Liver (tissue), 3 donors: ENCODE measurements around the gene PRKACA.

Experiments
- CTCF ChIP-seq: fragments of 150-350 bp; IDR thresholded peaks from 2 replicates; pipeline ENCODE4 v1.5.1; 2017; ENCODE audit warnings: improper control_type of control experiment, low read depth, low read length; ENCODE audit not compliant: missing input control
- EGR1 ChIP-seq, 2 donors: IDR thresholded peaks; 2 replicates each; pipeline ENCODE4 v1.6.1; 2016 to 2018; ENCODE audit warnings: antibody characterized with exemption in 2 of 2, low read depth in 2 of 2
- HNF4G ChIP-seq: IDR thresholded peaks from 2 replicates; pipeline ENCODE4 v1.6.1; 2016; ENCODE audit warnings: antibody characterized with exemption
- JUND ChIP-seq, 2 donors: IDR thresholded peaks; 2 replicates each; pipeline ENCODE4 v1.6.1; 2016; ENCODE audit warnings: antibody characterized with exemption in 2 of 2
- RAD21 ChIP-seq, 2 donors: IDR thresholded peaks; 2 replicates each; pipeline ENCODE4 v1.6.1; 2016; ENCODE audit warnings: antibody characterized with exemption in 2 of 2, mild to moderate bottlenecking in 2 of 2
- REST ChIP-seq: IDR thresholded peaks from 2 replicates; pipeline ENCODE4 v1.6.1; 2016; ENCODE audit warnings: antibody characterized with exemption, mild to moderate bottlenecking
- TAF1 ChIP-seq: conservative IDR thresholded peaks from 2 replicates; pipeline ENCODE4 v1.6.1; 2016; ENCODE audit warnings: antibody characterized with exemption, mild to moderate bottlenecking
- YY1 ChIP-seq: IDR thresholded peaks from 2 replicates; pipeline ENCODE4 v1.6.1; 2016; ENCODE audit warnings: antibody characterized with exemption, mild to moderate bottlenecking
- TF ChIP-seq, protein P1 (sequence below): IDR thresholded peaks from 2 replicates; pipeline ENCODE4 v1.6.1; 2016; ENCODE audit warnings: antibody characterized with exemption
- TF ChIP-seq, protein P2 (sequence below): IDR thresholded peaks from 2 replicates; pipeline ENCODE4 v1.6.1; 2016; ENCODE audit warnings: antibody characterized with exemption
- donor health status: healthy.
- donor health status: healthy.

DNA sequence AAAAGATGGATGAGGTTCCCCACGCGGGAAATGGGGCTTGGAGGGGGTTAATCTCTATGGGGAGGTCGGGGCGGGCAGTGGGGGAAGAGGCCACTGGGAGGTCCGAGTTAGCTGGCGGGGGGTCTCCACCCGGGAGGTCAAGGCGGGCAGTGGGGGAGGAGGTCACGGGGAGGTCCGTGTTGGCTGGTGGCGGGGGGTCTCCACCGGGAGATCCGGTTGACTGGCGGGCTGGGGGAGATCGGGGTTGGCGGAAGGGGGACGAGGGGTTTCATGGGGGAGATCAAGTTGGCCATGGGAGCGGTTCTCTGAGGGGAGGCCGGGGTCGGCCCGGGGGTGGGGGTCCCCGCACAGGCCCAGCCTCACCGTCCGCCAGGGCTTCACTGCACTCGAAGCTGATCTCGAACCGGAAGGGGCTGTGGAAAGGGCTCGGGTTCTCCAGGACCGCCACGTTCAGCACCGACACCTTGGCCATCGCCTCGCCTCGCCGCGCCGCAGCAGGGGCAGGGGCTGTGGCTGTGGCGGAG is 18.5 kb upstream of the PRKACA start:
- TF ChIP-seq EGR1 (IDR thresholded peaks at IDR 0.05; ENCODE audit: low read depth in 2 of 2) = no peak
- no peak for TF ChIP-seq CTCF
- no peak for TF ChIP-seq YY1
- no peak for TF ChIP-seq JUND (IDR thresholded peaks at IDR 0.05)
- TF ChIP-seq, protein P1, sequence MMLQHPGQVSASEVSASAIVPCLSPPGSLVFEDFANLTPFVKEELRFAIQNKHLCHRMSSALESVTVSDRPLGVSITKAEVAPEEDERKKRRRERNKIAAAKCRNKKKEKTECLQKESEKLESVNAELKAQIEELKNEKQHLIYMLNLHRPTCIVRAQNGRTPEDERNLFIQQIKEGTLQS = no peak
- no peak for TF ChIP-seq HNF4G
- TF ChIP-seq REST = no peak
- TF ChIP-seq, protein P2, sequence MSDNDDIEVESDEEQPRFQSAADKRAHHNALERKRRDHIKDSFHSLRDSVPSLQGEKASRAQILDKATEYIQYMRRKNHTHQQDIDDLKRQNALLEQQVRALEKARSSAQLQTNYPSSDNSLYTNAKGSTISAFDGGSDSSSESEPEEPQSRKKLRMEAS = no peak
- TF ChIP-seq TAF1 = no peak
- TF ChIP-seq RAD21 (IDR thresholded peaks at IDR 0.05) = no peak
